Posterior cingulate gyrus (tissue), 11 donors: ENCODE data around the gene FREM1.

Experiments used
- DNase-seq, 10 donors: peaks; one replicate each; pipeline versions ENCODE4 v3.0.0 to v3.0.0-alpha.2; 2020 to 2021; ENCODE audit warnings: mixed read lengths in 3 of 10
- intact Hi-C: fragments of 100-400 bp; cut with DNase I; formaldehyde crosslinking; loops from one replicate; pipeline ENCODE4 v1.15.1; 2023

The FREM1 gene

GRCh38 chr9:14823800-14824199, 86.4 kb downstream of the FREM1 start:
- intact Hi-C loops: no loop called here
- DNase-seq: no peak

- intact Hi-C loops: no loop called here
- no peak for DNase-seq
Measured at GRCh38 chr9:14822666-14823065, 87.6 kb downstream of the FREM1 start.

- intact Hi-C loops: no loop called here
- no peak for DNase-seq
Measured at GRCh38 chr9:14819183-14819582, 91.0 kb downstream of the FREM1 start.

- DNase-seq: no peak
- intact Hi-C loops: no loop called here
Measured at GRCh38 chr9:14814249-14814628, 96.0 kb downstream of the FREM1 start.

- intact Hi-C loops: no loop called here
- DNase-seq: no peak
Measured at GRCh38 chr9:14813336-14814248, 96.6 kb downstream of the FREM1 start.

GRCh38 chr9:14812806-14813205, 97.4 kb downstream of the FREM1 start:
- DNase-seq: no peak
- intact Hi-C loops: no loop called here

- intact Hi-C loops: no loop called here
- no peak for DNase-seq
Measured at GRCh38 chr9:14811844-14812243, 98.4 kb downstream of the FREM1 start.

- no peak for DNase-seq
- intact Hi-C loops: no loop called here
Measured at GRCh38 chr9:14806941-14807520, 103.2 kb downstream of the FREM1 start.

- no peak for DNase-seq
- intact Hi-C loops: no loop called here
Measured at GRCh38 chr9:14799030-14799429, 111.2 kb downstream of the FREM1 start.

GRCh38 chr9:14797435-14797834, 112.8 kb downstream of the FREM1 start:
- no peak for DNase-seq
- intact Hi-C loops: no loop called here

GRCh38 chr9:14793389-14793788, 116.8 kb downstream of the FREM1 start:
- intact Hi-C loops: no loop called here
- DNase-seq: no peak

GRCh38 chr9:14790628-14791027, 119.6 kb downstream of the FREM1 start:
- DNase-seq: peak in 2 of 10 donors; percentile 18 to 58
- intact Hi-C loops: no loop called here

GRCh38 chr9:14788846-14789245, 121.4 kb downstream of the FREM1 start:
- intact Hi-C loops: no loop called here
- DNase-seq: no peak

- no peak for DNase-seq
- intact Hi-C loops: no loop called here
Measured at GRCh38 chr9:14783358-14783757, 126.9 kb downstream of the FREM1 start.

GRCh38 chr9:14782286-14783051, 127.8 kb downstream of the FREM1 start:
- intact Hi-C loops: no loop called here

GRCh38 chr9:14780693-14781092, 129.5 kb downstream of the FREM1 start:
- intact Hi-C loops: no loop called here
- DNase-seq: no peak

More at GRCh38 chr9:14782286-14783051, 127.8 kb downstream of the FREM1 start:
- DNase-seq: no peak

- DNase-seq: peak in 6 of 10 donors; percentile 16 to 84 (median 54)
Measured at GRCh38 chr9:14780251-14780650, 130.0 kb downstream of the FREM1 start.

GRCh38 chr9:14779566-14780022, 130.6 kb downstream of the FREM1 start:
- DNase-seq: peak in 2 of 10 donors; percentile 60 to 65
- intact Hi-C loops: no loop called here

More at GRCh38 chr9:14780251-14780650, 130.0 kb downstream of the FREM1 start:
- intact Hi-C loops: no loop called here

GRCh38 chr9:14778565-14778964, 131.7 kb downstream of the FREM1 start:
- intact Hi-C loops: no loop called here
- no peak for DNase-seq

GRCh38 chr9:14775917-14776316, 134.3 kb downstream of the FREM1 start:
- intact Hi-C loops: no loop called here
- DNase-seq: no peak

- no peak for DNase-seq
- intact Hi-C loops: no loop called here
Measured at GRCh38 chr9:14770592-14770991, 139.6 kb downstream of the FREM1 start.
